GM11168 (cell line): ENCODE results near the gene RNF150.

ENCODE experiments used
- in situ Hi-C: fragments of 300-500 bp; cut with MboI; formaldehyde crosslinking; loops from one replicate; pipeline ENCODE4 v1.12.0; 2022; ENCODE audit warnings: low sequenced_read_pairs; ENCODE audit not compliant: unreplicated experiment

Gene RNF150

DNA sequence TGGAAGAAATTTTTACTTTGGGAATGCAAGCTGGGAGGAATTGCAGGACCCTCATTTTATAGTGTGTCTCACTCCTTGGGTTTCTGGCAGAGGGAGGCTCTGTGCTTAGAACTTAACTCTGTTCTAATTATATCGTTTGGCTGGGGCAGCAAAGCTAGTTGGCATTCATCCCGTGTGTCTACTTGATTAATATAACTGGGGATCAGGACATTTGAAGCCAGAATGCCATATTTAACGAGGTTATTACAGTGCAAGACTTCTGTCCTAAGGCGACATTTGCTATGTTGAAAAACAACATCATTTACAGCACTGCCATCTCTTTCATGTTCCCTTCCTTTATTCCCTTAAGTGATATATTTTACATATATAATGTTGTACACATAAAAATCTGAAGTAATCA lies 198.0 kb downstream of the RNF150 start:
- in situ Hi-C loops = no loop called here

DNA sequence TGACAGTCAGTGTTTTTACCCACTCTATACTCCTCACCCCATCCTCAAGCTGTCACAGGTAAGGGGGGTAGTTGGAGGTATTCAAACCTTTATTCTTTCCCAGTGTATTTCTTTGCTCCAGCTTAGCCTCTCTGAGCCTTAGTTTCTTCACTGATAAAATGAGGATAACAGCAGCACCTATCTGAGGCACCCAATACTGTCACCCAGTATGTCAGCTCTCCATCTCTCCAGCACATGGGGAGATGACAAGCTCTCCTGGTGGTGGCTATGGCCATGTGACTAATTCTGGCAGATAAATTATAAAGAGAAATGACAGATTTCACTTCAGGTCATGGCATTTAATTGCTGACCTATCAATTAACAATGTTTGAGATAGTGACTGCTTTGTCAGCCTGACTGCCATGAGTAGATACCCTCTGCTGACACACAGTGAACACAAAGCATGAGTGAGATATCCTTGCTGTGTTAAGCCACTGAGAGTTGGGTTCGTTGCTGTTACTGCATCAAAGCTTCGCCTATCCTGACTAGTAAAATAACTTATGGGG lies 200.7 kb downstream of the RNF150 start:
- in situ Hi-C loops = no loop called here

GRCh38 chr4:140931911-140932310 lies 201.4 kb downstream of the RNF150 start:
- in situ Hi-C loops = no loop called here

- in situ Hi-C loops = no loop called here
Measured at GRCh38 chr4:140930557-140930956, 202.7 kb downstream of the RNF150 start.

DNA sequence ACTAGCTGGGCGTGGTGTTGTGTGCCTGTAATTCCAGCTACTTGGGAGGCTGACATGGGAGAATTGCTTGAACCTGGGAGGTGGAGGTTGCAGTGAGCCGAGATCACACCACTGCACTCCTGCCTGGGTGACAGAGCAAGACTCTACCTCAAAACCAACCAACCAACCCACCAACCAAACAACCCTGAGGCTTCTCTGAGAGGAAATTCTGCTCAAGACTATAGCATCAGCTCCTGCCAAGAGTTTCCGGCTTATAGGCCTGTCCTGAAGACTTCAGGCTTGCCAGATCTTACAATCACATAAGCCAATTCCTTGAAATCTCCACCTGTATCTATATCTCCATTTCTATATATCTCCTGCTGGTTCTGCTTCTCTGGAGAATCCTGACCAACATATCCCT lies 203.3 kb downstream of the RNF150 start:
- in situ Hi-C loops = no loop called here

GRCh38 chr4:140928880-140929279 lies 204.4 kb downstream of the RNF150 start:
- in situ Hi-C loops = no loop called here

GRCh38 chr4:140926672-140927071 lies 206.6 kb downstream of the RNF150 start:
- in situ Hi-C loops = no loop called here

DNA sequence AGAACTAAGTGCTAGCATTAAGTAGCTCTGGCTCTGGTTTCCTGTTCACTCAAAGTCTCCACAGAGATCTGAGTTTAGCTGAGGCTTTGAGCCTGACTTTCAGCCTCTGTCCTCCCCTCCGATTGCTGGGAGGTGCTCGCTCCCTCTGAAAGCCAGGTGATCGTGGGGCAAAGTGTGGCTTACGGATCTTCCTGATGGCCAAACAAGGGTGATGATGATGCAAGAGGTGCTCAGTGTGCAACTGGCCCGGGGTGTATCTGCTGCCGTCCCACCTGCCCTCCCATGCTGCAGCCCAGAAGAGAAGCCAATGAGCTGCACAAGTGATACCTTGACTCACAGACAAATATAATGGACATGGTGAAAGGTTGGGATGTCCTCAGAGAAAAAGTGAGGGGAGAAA lies 207.9 kb downstream of the RNF150 start:
- in situ Hi-C loops = no loop called here

DNA sequence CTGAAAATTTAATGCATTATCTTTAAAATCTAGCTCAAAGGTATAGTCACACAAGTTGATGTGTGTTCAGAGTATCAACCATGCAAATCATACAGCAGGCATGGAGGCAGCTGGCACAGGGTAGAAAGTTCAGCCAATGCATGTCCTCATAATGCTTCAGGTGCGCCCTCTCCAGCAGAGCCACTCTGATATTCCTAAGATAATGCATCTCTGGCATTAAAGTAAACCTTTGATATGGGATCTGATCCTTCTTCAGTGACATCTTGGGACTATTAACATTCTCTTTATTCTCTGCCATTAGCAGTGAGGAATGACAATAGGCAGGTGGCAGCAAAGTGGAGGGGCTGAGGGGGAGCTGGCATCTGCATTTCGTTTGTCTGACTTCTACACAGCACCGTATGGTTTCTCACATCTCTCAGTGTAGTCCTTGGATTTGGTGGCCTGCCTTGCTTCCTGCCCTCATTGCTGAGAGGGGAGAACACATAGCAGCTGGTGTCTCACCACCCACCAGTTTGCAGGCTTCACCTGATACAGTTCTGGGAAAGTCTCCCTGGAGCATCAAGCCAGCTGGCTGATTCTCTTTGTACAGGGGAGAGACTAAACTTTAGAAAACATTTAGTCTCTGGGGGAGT lies 208.4 kb downstream of the RNF150 start:
- in situ Hi-C loops = no loop called here

DNA sequence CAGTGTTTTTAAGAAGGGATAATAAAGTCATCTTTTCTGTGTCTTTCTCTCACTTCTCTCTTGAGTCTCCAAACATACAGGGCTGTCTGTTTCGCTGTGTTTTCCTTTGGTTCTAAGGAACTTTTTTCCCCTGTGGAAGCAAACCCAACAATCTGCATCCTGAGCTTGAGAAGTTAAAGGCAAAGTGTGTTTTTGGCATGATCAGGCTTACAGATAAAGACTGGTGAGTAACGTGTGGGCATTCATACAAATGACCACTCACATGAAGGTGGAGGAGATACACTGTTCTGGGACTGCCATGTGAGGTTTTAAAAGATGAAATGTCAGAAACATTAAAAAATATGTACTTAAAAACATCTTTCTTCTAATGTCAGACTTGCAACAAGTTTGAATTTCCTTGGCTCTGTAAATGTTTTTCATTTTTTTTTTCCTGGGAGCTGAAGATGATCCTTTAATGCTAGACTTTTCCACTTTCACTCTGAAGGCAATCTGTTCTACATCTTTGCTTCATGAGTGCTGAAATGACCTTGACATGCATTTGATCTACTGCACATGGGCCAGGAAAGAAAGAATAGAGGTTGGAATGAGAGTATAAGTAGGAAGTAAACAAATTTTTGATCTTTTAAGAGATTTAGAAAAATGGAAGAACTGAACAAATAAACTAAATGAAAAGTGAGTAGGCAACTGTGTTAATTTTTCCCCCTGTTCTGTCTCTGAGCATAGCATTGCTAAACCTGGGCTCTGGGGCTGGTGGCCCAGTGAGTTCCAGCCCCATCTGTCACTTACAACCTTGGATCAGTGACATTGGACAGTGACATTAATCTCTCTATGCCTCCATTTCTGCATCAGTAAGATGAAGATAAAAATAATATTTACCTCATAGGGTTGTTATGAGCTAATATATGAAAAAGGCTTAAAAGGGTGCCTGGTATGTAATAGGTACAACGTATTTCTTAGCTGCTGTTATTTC lies 226.0 kb downstream of the RNF150 start:
- in situ Hi-C loops = no loop called here

- in situ Hi-C loops = no loop called here
Measured at GRCh38 chr4:140904904-140905303, 228.4 kb downstream of the RNF150 start.

- in situ Hi-C loops = no loop called here
Measured at GRCh38 chr4:140903522-140904475, 229.5 kb downstream of the RNF150 start.

DNA sequence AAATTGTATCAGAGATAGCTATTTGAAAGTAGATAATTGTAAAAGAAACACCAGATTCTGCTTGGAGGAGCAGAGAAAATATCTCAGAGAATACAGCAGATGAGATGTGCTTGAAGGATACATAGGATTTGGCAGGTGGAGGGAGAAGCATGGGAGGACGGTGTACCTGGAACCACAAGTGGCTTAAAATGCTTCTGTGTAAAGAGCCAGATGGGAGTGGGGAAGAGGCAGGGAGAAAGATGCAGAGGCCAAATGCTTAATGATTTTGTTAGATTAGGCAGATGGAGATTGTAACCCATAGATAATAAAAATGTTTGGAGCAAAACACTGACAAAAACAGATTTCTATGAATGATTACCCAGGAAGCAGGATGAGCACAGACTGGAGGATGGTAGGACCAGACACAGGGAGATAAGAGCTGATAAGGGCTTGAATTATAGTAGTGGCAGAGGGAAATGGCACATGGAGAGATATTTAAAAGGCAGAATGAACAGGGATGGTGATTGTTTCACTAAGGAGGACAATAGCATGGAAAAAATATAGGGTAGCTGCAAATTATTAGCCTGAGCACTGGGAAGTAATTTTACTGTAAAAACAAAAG lies 231.4 kb downstream of the RNF150 start:
- in situ Hi-C loops = no loop called here

- in situ Hi-C loops = loop anchor here (25.0 kb wide), 1 partner anchor 243 kb away; the partner anchor contains the start of gene RNF150
Measured at GRCh38 chr4:140893939-140894338, 239.3 kb downstream of the RNF150 start.

DNA sequence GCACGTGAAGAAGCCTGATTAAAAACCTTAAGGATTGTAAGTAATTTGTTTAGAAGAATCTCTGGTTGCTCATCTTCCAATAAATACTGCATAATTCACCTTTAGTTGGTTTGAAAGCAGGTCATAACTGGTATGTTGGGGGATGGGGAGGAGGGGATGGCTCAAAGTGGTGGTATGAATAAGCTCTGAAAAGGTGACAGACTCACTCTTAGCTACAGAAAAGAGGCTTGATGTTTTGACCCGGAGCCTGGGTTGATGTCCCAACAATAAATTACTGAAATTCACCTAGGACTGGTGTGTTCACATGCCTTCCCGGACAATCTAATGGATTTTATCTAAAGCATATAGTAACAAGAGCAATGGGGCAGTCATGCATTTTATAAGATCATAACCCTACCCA lies 245.2 kb downstream of the RNF150 start:
- in situ Hi-C loops = loop anchor here (25.0 kb wide), 1 partner anchor 249 kb away; the partner anchor contains the start of gene RNF150

DNA sequence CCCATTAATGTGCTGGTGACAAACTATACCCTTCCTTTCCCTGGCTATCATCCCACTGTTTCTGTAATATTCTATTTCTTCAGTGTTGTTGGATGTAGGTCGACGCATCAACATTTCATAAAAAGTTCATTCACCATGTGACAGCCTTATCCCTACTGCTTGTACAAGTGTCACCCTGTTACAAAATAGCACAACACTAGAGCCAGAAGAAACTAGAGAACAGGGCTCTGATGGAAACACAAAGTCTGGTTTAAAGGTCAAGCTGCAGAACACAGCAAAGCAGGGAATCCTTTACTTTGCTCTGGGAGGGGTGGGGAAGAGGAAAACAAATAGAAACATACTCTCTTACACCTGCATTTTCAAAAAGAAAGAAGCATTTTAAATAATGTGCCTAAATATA lies 245.8 kb downstream of the RNF150 start:
- in situ Hi-C loops = loop anchor here (25.0 kb wide), 1 partner anchor 250 kb away; the partner anchor contains the start of gene RNF150

GRCh38 chr4:140884431-140885058 lies 248.7 kb downstream of the RNF150 start:
- in situ Hi-C loops = loop anchor here (25.0 kb wide), 1 partner anchor 253 kb away; the partner anchor contains the start of gene RNF150

- in situ Hi-C loops = loop anchor here (25.0 kb wide), 1 partner anchor 260 kb away; the partner anchor contains the start of gene RNF150
Measured at GRCh38 chr4:140877781-140878180, 255.5 kb downstream of the RNF150 start.
